Skin epidermis (tissue), 12 donors: ENCODE results near the gene XYLT1.
A peak's percentile ranks its signal among the peaks of the same experiment; 100 is the strongest.

Experiments
- H3K27ac ChIP-seq, 21 experiments: fragments of 200-600 bp; sonication (generic) in 11 of 21; one replicate each; pipeline ENCODE4 v1.5.0; 2020; ENCODE audit warnings: mild to moderate bottlenecking in 3 of 21, inconsistent platforms in 2 of 21, moderate library complexity in 2 of 21
- H3K4me3 ChIP-seq, 7 experiments: fragments of 200-600 bp; sonication (generic) in 2 of 7; one replicate each; pipeline ENCODE4 v1.5.0; 2020; ENCODE audit warnings: inconsistent platforms in 2 of 7, mild to moderate bottlenecking in 2 of 7, moderate library complexity in 1 of 7

Gene XYLT1

GRCh38 chr16:17230932-17231581 lies 239.7 kb downstream of the XYLT1 start:
- Histone ChIP-seq H3K4me3 (no peak overlapping the region), H3K27ac (no peak overlapping the region)

GRCh38 chr16:17229766-17230165 lies 241.0 kb downstream of the XYLT1 start:
- H3K4me3 ChIP-seq = no peak overlapping the region
- no peak overlapping the region for H3K27ac ChIP-seq

GRCh38 chr16:17229131-17229530 lies 241.6 kb downstream of the XYLT1 start:
- Histone ChIP-seq H3K27ac (no peak overlapping the region), H3K4me3 (no peak overlapping the region)

- no peak overlapping the region for H3K4me3 ChIP-seq
- no peak overlapping the region for H3K27ac ChIP-seq
Observed at GRCh38 chr16:17228708-17229055, 242.1 kb downstream of the XYLT1 start.

- Histone ChIP-seq H3K27ac (no peak overlapping the region), H3K4me3 (no peak overlapping the region)
Observed at GRCh38 chr16:17228048-17228707, 242.6 kb downstream of the XYLT1 start.

- Histone ChIP-seq H3K27ac (no peak overlapping the region), H3K4me3 (no peak overlapping the region)
Observed at GRCh38 chr16:17227278-17227677, 243.5 kb downstream of the XYLT1 start.

- Histone ChIP-seq H3K27ac (peak overlapping the region in 2 of 21 experiments; percentile 30 to 51), H3K4me3 (no peak overlapping the region)
Observed at GRCh38 chr16:17225541-17225940, 245.2 kb downstream of the XYLT1 start.

- Histone ChIP-seq H3K4me3 (no peak overlapping the region), H3K27ac (peak overlapping the region in 3 of 21 experiments; percentile 15 to 51 (median 30))
Observed at GRCh38 chr16:17224879-17225281, 245.9 kb downstream of the XYLT1 start.

- no peak overlapping the region for H3K4me3 ChIP-seq
- no peak overlapping the region for H3K27ac ChIP-seq
Observed at GRCh38 chr16:17224350-17224749, 246.4 kb downstream of the XYLT1 start.

- Histone ChIP-seq H3K4me3 (no peak overlapping the region), H3K27ac (no peak overlapping the region)
Observed at GRCh38 chr16:17223576-17223975, 247.2 kb downstream of the XYLT1 start.

GRCh38 chr16:17222871-17223401 lies 247.8 kb downstream of the XYLT1 start:
- no peak overlapping the region for H3K27ac ChIP-seq
- H3K4me3 ChIP-seq = no peak overlapping the region

GRCh38 chr16:17219991-17220390 lies 250.8 kb downstream of the XYLT1 start:
- no peak overlapping the region for H3K4me3 ChIP-seq
- no peak overlapping the region for H3K27ac ChIP-seq

- no peak overlapping the region for H3K27ac ChIP-seq
- no peak overlapping the region for H3K4me3 ChIP-seq
Observed at GRCh38 chr16:17215936-17216335, 254.8 kb downstream of the XYLT1 start.

GRCh38 chr16:17215306-17215705 lies 255.5 kb downstream of the XYLT1 start:
- Histone ChIP-seq H3K4me3 (no peak overlapping the region), H3K27ac (no peak overlapping the region)

GRCh38 chr16:17213974-17214373 lies 256.8 kb downstream of the XYLT1 start:
- H3K4me3 ChIP-seq = no peak overlapping the region
- H3K27ac ChIP-seq = no peak overlapping the region

- Histone ChIP-seq H3K4me3 (no peak overlapping the region), H3K27ac (no peak overlapping the region)
Observed at GRCh38 chr16:17213025-17213424, 257.7 kb downstream of the XYLT1 start.

- Histone ChIP-seq H3K4me3 (no peak overlapping the region), H3K27ac (no peak overlapping the region)
Observed at GRCh38 chr16:17212606-17213005, 258.2 kb downstream of the XYLT1 start.

- Histone ChIP-seq H3K27ac (no peak overlapping the region), H3K4me3 (no peak overlapping the region)
Observed at GRCh38 chr16:17211797-17212196, 259.0 kb downstream of the XYLT1 start.

GRCh38 chr16:17206712-17207111 lies 264.0 kb downstream of the XYLT1 start:
- H3K4me3 ChIP-seq = no peak overlapping the region
- H3K27ac ChIP-seq = no peak overlapping the region

GRCh38 chr16:17205279-17206211 lies 265.2 kb downstream of the XYLT1 start:
- Histone ChIP-seq H3K27ac (no peak overlapping the region), H3K4me3 (no peak overlapping the region)
